HCT116 (cell line): Measurements from ENCODE around the gene TRPV4.

Source experiments
- EZH2 ChIP-seq: fragments of 200-600 bp; sonication (generic); IDR thresholded peaks from 2 replicates; pipeline ENCODE4 v1.6.1; 2017; ENCODE audit warnings: antibody characterized with exemption, mixed run types
- RAD21 ChIP-seq: IDR thresholded peaks from 2 replicates; pipeline ENCODE4 v1.6.1; 2012; ENCODE audit warnings: low read depth, mild to moderate bottlenecking
- TCF7L2 ChIP-seq: IDR thresholded peaks from 2 replicates; pipeline ENCODE4 v1.7.0; 2011; ENCODE audit warnings: borderline replicate concordance, inconsistent platforms; ENCODE audit not compliant: insufficient read depth, insufficient read length; ENCODE audit errors: extremely low read depth
- TF ChIP-seq, protein P1 (sequence below): IDR thresholded peaks from 2 replicates; pipeline ENCODE4 v1.6.1; 2012
- TF ChIP-seq, protein P2 (sequence below), 3 experiments: fragments of 200-600 bp in 1 of 3; sonication (generic) in 1 of 3; IDR thresholded peaks in 2 of 3; conservative IDR thresholded peaks in 1 of 3; 2 replicates each; pipeline ENCODE4 v1.5.1; 2012 to 2017; ENCODE audit warnings: low read depth in 2 of 3, low read length in 2 of 3, antibody characterized with exemption in 1 of 3, borderline replicate concordance in 1 of 3, control low read depth in 1 of 3, mild to moderate bottlenecking in 1 of 3, mixed read lengths in 1 of 3, mixed run types in 1 of 3, moderate library complexity in 1 of 3; ENCODE audit not compliant: insufficient read depth in 1 of 3
- TF ChIP-seq, protein P3 (sequence below): IDR thresholded peaks from 2 replicates; pipeline ENCODE4 v1.6.1; 2011; ENCODE audit warnings: mild to moderate bottlenecking, low read length, moderate library complexity; ENCODE audit not compliant: insufficient replicate concordance; ENCODE audit errors: extremely low read depth
- TF ChIP-seq, protein P4 (sequence below): IDR thresholded peaks from 2 replicates; pipeline ENCODE4 v1.6.1; 2012; ENCODE audit warnings: low read depth

DNA sequence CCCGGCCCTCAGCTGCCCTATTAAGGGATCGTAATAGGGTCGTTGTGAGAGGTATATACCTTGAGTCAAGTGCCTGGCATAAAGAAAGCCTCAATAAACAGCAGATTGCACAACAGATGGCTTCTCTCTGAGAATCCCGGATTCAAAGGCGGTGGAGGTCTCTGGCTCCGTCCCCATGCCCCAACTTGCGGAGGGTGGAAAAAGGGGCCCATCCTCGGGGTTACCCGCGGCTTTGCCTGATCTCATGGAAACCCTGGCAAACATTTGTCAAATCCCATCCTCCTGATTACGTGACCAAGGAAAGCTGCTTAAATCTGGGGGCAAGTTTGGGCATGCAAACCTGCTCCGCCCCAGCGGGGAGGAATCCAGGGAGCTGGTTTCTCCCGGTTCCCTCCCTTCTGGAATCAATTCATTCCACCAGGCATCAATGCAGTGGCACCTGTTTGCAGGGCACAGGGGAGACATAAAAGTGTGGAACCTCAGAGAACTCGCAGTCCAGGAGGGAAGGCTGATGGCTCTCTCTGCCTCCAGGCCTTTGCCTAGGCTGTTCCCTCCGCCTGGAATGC is 12.3 kb downstream of the TRPV4 start:
- TF ChIP-seq, protein P1, sequence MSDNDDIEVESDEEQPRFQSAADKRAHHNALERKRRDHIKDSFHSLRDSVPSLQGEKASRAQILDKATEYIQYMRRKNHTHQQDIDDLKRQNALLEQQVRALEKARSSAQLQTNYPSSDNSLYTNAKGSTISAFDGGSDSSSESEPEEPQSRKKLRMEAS = no peak
- TF ChIP-seq TCF7L2 = no peak
- TF ChIP-seq, protein P2, sequence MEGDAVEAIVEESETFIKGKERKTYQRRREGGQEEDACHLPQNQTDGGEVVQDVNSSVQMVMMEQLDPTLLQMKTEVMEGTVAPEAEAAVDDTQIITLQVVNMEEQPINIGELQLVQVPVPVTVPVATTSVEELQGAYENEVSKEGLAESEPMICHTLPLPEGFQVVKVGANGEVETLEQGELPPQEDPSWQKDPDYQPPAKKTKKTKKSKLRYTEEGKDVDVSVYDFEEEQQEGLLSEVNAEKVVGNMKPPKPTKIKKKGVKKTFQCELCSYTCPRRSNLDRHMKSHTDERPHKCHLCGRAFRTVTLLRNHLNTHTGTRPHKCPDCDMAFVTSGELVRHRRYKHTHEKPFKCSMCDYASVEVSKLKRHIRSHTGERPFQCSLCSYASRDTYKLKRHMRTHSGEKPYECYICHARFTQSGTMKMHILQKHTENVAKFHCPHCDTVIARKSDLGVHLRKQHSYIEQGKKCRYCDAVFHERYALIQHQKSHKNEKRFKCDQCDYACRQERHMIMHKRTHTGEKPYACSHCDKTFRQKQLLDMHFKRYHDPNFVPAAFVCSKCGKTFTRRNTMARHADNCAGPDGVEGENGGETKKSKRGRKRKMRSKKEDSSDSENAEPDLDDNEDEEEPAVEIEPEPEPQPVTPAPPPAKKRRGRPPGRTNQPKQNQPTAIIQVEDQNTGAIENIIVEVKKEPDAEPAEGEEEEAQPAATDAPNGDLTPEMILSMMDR (IDR thresholded peaks at IDR 0.05 in 2 of 3, conservative IDR thresholded peaks at IDR 0.05 in 1 of 3; ENCODE audit: borderline replicate concordance in 1 of 3, insufficient read depth in 1 of 3, low read depth in 2 of 3, low read length in 2 of 3) = no peak
- TF ChIP-seq EZH2 = no peak
- TF ChIP-seq, protein P3, sequence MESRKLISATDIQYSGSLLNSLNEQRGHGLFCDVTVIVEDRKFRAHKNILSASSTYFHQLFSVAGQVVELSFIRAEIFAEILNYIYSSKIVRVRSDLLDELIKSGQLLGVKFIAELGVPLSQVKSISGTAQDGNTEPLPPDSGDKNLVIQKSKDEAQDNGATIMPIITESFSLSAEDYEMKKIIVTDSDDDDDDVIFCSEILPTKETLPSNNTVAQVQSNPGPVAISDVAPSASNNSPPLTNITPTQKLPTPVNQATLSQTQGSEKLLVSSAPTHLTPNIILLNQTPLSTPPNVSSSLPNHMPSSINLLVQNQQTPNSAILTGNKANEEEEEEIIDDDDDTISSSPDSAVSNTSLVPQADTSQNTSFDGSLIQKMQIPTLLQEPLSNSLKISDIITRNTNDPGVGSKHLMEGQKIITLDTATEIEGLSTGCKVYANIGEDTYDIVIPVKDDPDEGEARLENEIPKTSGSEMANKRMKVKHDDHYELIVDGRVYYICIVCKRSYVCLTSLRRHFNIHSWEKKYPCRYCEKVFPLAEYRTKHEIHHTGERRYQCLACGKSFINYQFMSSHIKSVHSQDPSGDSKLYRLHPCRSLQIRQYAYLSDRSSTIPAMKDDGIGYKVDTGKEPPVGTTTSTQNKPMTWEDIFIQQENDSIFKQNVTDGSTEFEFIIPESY = no peak
- TF ChIP-seq, protein P4, sequence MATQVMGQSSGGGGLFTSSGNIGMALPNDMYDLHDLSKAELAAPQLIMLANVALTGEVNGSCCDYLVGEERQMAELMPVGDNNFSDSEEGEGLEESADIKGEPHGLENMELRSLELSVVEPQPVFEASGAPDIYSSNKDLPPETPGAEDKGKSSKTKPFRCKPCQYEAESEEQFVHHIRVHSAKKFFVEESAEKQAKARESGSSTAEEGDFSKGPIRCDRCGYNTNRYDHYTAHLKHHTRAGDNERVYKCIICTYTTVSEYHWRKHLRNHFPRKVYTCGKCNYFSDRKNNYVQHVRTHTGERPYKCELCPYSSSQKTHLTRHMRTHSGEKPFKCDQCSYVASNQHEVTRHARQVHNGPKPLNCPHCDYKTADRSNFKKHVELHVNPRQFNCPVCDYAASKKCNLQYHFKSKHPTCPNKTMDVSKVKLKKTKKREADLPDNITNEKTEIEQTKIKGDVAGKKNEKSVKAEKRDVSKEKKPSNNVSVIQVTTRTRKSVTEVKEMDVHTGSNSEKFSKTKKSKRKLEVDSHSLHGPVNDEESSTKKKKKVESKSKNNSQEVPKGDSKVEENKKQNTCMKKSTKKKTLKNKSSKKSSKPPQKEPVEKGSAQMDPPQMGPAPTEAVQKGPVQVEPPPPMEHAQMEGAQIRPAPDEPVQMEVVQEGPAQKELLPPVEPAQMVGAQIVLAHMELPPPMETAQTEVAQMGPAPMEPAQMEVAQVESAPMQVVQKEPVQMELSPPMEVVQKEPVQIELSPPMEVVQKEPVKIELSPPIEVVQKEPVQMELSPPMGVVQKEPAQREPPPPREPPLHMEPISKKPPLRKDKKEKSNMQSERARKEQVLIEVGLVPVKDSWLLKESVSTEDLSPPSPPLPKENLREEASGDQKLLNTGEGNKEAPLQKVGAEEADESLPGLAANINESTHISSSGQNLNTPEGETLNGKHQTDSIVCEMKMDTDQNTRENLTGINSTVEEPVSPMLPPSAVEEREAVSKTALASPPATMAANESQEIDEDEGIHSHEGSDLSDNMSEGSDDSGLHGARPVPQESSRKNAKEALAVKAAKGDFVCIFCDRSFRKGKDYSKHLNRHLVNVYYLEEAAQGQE = no peak
- TF ChIP-seq RAD21 = no peak
